MM.1S (cell line): ENCODE results near the gene MKNK1.
A peak's percentile ranks its signal among the peaks of the same experiment; 100 is the strongest.

ENCODE experiments used
- DNase-seq: peaks from one replicate; pipeline ENCODE4 v3.0.0-alpha.2; 2015
- H2AFZ ChIP-seq: fragments of 300-600 bp; sonication (generic); 2 replicates; pipeline ENCODE4 v1.6.0; 2016; ENCODE audit warnings: antibody characterized with exemption, low read length
- H3F3A ChIP-seq: fragments of 300-600 bp; sonication (generic); 2 replicates; pipeline ENCODE4 v1.6.1; 2016; ENCODE audit warnings: mild to moderate bottlenecking, antibody characterized with exemption, low read length, moderate library complexity, mixed read lengths; ENCODE audit not compliant: insufficient read depth
- H3K27ac ChIP-seq: fragments of 300-600 bp; sonication (generic); 2 replicates; pipeline ENCODE4 v1.5.1; 2016; ENCODE audit warnings: mild to moderate bottlenecking, low read length
- H3K27me3 ChIP-seq: fragments of 300-600 bp; sonication (generic); replicated peaks from 2 replicates; pipeline ENCODE4 v1.6.0; 2016; ENCODE audit warnings: low read length; ENCODE audit not compliant: insufficient read depth
- H3K36me3 ChIP-seq: fragments of 300-600 bp; sonication (generic); replicated peaks from 2 replicates; pipeline ENCODE4 v1.6.1; 2016; ENCODE audit warnings: mild to moderate bottlenecking, low read length, mixed read lengths; ENCODE audit not compliant: insufficient read depth
- H3K4me1 ChIP-seq: fragments of 300-600 bp; sonication (generic); 2 replicates; pipeline ENCODE4 v1.6.1; 2016; ENCODE audit warnings: low read length, mixed read lengths
- H3K4me2 ChIP-seq: fragments of 300-600 bp; sonication (generic); 2 replicates; pipeline ENCODE4 v1.6.0; 2016; ENCODE audit warnings: low read depth, low read length
- H3K4me3 ChIP-seq: fragments of 300-600 bp; sonication (generic); 2 replicates; pipeline ENCODE4 v1.5.1; 2016; ENCODE audit warnings: low read length, mixed read lengths
- H3K79me2 ChIP-seq: fragments of 300-600 bp; sonication (generic); 2 replicates; pipeline ENCODE4 v1.6.1; 2016; ENCODE audit warnings: mixed run types, low read length, mixed read lengths
- H3K9ac ChIP-seq: fragments of 300-600 bp; sonication (generic); 2 replicates; pipeline ENCODE4 v1.6.1; 2016; ENCODE audit warnings: low read length, mixed read lengths
- H3K9me2 ChIP-seq: fragments of 300-600 bp; sonication (generic); replicated peaks from 2 replicates; pipeline ENCODE4 v1.6.1; 2016; ENCODE audit warnings: mild to moderate bottlenecking, low read length, mixed read lengths; ENCODE audit not compliant: insufficient read depth
- H3K9me3 ChIP-seq: fragments of 300-600 bp; sonication (generic); replicated peaks from 2 replicates; pipeline ENCODE4 v1.6.1; 2016; ENCODE audit warnings: mild to moderate bottlenecking, low read length, mixed read lengths; ENCODE audit not compliant: insufficient read depth
- H4K20me1 ChIP-seq: fragments of 300-600 bp; sonication (generic); 2 replicates; pipeline ENCODE4 v1.6.1; 2016; ENCODE audit warnings: mild to moderate bottlenecking, low read length, moderate library complexity, mixed read lengths; ENCODE audit not compliant: insufficient read depth
- CTCF ChIP-seq: fragments of 300-600 bp; sonication (generic); IDR thresholded peaks from 2 replicates; pipeline ENCODE4 v1.5.1; 2016; ENCODE audit warnings: antibody characterized with exemption, low read length, mixed read lengths
- EZH2 ChIP-seq: fragments of 300-600 bp; sonication (generic); optimal IDR thresholded peaks from 2 replicates; pipeline ENCODE3; 2017; ENCODE audit warnings: low read depth, mild to moderate bottlenecking, antibody characterized with exemption, low read length, mixed read lengths
- EZH2phosphoT487 ChIP-seq: fragments of 300-600 bp; sonication (generic); IDR thresholded peaks from 2 replicates; pipeline ENCODE4 v1.6.1; 2018; ENCODE audit warnings: antibody characterized with exemption, low read length

Gene MKNK1

GRCh38 chr1:46606255-46606965 lies 2.3 kb upstream of the MKNK1 start:
- Histone ChIP-seq H3K9me2 (no peaks in the 10 kb centered on the region), H3K4me2 (no peak overlapping the region), H3K79me2 (peaks cover 11% of the 10 kb centered on the region; the same call in 1 of the 2 replicates), H3K27ac (no peak overlapping the region), H3K9ac (no peak overlapping the region), H3K27me3 (no peaks in the 10 kb centered on the region), H3K9me3 (no peaks in the 10 kb centered on the region), H3K4me3 (no peak overlapping the region), H3F3A (no peaks in the 10 kb centered on the region), H2AFZ (no peak overlapping the region), H3K36me3 (no peaks in the 10 kb centered on the region), H4K20me1 (no peaks in the 10 kb centered on the region), H3K4me1 (0 out of 2 replicates have a peak, but pooled peaks cover 4% of the 10 kb centered on the region)
- no peak for DNase-seq
- TF ChIP-seq EZH2 (no peak), CTCF (no peak), EZH2phosphoT487 (no peak)

GRCh38 chr1:46605232-46605631 lies 1.2 kb upstream of the MKNK1 start:
- H3K27ac ChIP-seq: no peak overlapping the region
- H3K4me2 ChIP-seq: no peak overlapping the region
- H4K20me1 ChIP-seq: no peaks in the 10 kb centered on the region
- H3K9ac ChIP-seq: no peak overlapping the region
- no peaks in the 10 kb centered on the region for H3F3A ChIP-seq
- no peak for TF ChIP-seq EZH2
- TF ChIP-seq EZH2phosphoT487: no peak
- no peak for TF ChIP-seq CTCF
- H2AFZ ChIP-seq: no peak overlapping the region
- no peaks in the 10 kb centered on the region for H3K9me3 ChIP-seq
- no peak for DNase-seq
- peaks cover 11% of the 10 kb centered on the region; the same call in 1 of the 2 replicates for H3K79me2 ChIP-seq
- 0 out of 2 replicates have a peak overlapping the region, but pooled peaks have one; percentile 92 for H3K4me3 ChIP-seq
- H3K4me1 ChIP-seq: 0 out of 2 replicates have a peak, but pooled peaks cover 4% of the 10 kb centered on the region
- no peaks in the 10 kb centered on the region for H3K9me2 ChIP-seq
- H3K27me3 ChIP-seq: no peaks in the 10 kb centered on the region
- H3K36me3 ChIP-seq: no peaks in the 10 kb centered on the region

GRCh38 chr1:46603481-46603857 lies 599 bp downstream of the MKNK1 start:
- Histone ChIP-seq H3K4me1 (0 out of 2 replicates have a peak, but pooled peaks cover 4% of the 10 kb centered on the region), H3F3A (no peaks in the 10 kb centered on the region), H3K9me3 (no peaks in the 10 kb centered on the region), H4K20me1 (no peaks in the 10 kb centered on the region), H3K4me2 (peak overlapping the region; percentile 81), H3K79me2 (peaks cover 11% of the 10 kb centered on the region; the same call in 1 of the 2 replicates), H3K27ac (no peak overlapping the region), H3K9ac (peak overlapping the region; percentile 77), H3K9me2 (no peaks in the 10 kb centered on the region), H3K36me3 (no peaks in the 10 kb centered on the region), H2AFZ (peak overlapping the region; percentile 94), H3K4me3 (peak overlapping the region; percentile 92), H3K27me3 (no peaks in the 10 kb centered on the region)
- TF ChIP-seq EZH2 (no peak), EZH2phosphoT487 (no peak), CTCF (no peak)
- no peak for DNase-seq
